HG03066 (cell line): ENCODE measurements around the gene EBF3.

Experiments
- ATAC-seq: cut with Tn5 transposase; IDR thresholded peaks from one replicate; pipeline ENCODE4 v1.9.1; 2021; ENCODE audit warnings: low read depth; ENCODE audit not compliant: unreplicated experiment

The EBF3 gene

DNA sequence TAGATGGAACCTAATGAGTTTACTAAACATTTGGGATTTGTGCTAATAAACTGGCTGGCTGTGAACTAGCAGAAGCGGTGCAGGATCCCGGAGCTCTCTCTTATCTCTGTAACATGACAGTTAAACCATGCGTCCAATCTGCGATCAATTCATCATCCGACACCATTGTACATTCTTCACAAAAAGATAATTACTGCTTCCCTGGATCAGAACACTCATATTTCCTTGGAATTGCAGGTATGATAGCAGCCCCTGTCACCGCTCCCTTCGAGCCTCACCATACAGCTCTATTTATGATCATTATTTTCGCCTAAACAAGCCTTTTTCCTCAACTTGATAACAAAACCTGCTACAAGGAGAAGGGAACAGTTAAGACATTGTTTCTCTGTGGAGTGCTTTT lies 18.5 kb downstream of the EBF3 start:
- no peak for ATAC-seq

DNA sequence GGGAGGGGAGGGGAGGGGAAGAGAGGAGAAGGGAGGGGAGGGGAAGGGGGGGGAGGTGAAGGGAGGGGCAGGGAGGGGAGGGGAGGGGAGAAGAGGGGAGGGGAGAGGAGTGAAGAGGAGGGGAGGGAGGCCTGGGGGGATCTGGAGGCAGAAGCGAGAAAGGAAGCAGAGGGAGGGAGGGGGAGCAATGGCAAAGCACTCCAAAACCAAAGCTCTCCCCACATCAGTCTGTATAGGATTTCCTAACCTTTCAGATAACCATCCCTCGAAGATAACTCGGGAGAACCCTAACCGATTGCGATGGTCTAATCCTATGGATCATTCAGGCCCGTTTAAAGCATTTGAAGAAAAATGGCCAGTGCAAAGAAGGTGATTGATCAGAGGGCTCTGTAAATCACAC lies 19.0 kb downstream of the EBF3 start:
- ATAC-seq, result no peak

DNA sequence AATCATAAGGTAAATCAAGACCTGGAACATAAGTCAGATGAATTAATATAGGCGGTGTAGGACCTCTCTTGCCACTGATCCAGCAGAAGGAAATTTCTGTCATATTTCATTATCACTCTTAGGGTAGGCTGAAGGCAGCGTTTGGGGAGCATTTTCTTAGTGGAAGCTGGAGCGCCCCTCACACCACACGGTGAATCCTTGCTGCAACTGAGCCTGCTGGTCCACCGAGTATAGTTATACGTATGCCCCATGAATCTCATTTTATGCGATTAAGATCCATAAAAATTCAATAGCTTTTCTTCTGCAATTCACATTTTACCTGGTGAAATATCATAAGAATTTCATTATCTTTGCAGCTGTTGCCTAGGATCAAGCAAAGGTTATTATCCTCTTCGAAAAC lies 19.6 kb downstream of the EBF3 start:
- ATAC-seq, result no peak

DNA sequence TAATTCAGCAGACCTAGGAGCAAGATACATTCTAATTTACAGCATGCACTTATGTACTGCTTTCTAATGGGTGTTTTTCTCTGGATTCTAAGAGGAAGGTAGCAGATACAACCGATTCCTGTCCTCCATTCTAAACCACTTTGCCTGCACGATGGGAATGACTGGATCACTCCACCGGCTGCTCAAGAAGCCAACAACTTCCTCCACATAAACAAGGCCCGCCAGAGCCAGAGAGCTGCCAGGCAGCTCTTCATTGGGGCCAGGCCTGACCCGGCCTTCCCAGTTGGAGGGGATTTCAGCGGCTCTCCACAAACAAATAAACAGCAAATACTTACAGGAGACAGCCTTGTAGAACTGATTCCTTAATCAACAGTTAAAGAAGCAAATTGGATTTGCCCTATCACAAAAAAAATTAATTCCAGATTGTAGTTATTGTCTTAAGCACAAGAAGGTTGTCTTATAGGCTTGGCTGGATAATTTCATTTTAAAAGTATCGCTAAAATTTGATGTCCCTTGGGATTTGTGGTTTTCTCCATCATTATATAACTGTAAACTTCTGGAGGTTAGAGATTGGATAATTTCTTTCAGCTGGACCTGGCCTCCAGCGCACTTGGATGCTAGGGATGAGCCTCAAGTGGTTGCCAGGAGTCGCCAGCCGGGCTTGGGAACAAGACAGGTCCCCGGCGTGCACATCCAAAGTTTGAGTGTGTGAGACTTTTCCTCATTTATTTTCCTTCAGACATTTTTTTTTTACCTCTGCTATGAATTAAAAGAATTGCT lies 20.9 kb downstream of the EBF3 start:
- no peak for ATAC-seq

DNA sequence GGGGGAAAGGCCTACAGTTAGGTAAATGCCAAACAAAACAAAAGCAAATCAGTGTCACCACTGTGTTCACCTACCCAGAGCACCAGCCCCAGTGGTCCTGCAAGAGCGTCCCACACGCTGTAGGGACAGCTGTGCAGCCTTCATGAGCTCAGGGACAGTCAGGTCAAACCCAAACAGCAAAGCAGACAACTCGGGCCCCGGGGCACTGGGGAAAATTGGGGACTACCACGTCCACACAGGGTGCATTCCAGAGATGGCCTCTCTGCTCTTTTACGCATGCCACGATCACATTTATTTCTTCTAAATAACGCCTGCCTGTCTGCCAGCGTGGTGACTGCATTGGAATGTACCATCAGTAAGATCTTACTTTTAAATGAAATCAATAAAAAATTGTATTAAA lies 21.7 kb downstream of the EBF3 start:
- ATAC-seq, result no peak

DNA sequence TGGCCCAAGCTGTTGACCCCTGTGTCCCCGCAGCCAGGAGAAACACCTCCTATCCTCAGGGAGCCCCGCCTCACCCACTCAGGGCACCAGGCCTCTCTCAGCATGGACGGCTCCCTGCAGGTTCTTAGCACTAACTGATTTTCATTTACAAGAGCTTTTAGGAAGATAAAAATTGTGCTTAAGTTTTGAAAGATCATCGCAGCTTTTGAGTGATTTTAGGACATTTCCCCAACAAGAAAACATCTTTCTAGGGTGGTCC lies 22.1 kb downstream of the EBF3 start:
- no peak for ATAC-seq

DNA sequence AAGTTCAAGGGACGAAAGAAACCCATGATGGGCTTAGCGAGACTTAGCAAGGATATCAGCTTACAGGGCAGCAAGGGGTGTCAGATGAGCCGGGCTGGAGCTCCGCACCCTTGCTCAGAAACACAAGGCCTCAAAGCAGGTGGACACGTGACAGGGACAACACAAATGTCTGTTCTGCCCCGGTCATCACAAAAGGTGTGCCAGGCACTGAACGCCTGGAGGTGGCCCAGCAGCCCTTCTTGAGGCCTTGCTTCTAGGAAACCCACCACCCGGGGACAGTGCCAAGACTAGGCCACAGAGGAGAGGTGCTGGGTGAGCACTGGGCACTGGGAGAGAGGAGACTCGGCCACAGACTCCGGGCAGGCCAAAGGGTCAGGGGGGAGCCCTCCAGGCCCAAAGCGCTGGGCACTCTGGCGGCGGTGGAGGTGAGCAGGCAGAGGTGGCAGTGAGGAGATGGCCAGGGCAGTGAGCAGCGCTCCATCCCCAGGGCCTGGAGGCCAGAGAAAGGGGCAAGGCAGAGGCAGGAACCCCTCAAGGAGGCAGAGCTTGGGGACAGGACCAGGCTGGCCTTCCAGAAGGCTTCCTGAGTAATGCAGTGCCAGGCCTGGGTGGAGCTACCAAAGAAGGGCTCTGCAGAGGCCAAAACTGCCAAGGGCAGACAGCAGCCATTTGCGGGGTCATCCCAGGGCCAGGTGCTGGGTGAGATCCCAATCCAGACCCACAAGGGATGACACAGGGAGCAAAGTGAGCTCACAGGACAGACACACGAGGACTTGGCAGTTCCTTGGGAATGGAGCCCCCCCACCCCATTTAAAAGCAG lies 22.7 kb downstream of the EBF3 start:
- no peak for ATAC-seq

DNA sequence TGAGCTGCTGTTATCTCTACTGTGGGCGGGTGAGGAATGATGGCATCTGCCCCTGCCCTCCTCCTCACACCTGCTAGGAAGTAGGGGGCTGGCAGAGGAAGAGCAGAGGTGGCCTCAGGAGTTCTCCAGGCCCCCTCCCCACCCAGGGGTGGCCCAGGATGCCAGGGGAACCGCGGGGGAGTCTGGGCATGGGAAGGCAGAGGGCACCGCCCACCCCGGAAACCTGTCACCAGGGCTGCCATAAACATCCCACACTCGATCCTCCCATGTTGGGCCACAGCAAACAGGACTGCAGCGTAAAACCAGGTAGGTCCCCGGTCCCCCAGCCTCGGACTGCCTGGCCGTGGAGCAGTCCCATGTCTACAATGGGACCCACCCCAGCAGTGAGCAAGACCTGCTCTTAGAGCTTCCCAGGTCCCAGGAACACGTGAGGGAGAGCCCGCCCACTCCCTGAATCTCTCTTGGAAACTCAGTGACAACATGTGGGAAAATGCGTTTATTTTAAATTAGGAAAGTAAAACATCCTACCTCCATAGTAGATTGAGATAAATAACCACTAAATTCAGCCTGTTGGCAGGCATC lies 23.4 kb downstream of the EBF3 start:
- ATAC-seq, result no peak

DNA sequence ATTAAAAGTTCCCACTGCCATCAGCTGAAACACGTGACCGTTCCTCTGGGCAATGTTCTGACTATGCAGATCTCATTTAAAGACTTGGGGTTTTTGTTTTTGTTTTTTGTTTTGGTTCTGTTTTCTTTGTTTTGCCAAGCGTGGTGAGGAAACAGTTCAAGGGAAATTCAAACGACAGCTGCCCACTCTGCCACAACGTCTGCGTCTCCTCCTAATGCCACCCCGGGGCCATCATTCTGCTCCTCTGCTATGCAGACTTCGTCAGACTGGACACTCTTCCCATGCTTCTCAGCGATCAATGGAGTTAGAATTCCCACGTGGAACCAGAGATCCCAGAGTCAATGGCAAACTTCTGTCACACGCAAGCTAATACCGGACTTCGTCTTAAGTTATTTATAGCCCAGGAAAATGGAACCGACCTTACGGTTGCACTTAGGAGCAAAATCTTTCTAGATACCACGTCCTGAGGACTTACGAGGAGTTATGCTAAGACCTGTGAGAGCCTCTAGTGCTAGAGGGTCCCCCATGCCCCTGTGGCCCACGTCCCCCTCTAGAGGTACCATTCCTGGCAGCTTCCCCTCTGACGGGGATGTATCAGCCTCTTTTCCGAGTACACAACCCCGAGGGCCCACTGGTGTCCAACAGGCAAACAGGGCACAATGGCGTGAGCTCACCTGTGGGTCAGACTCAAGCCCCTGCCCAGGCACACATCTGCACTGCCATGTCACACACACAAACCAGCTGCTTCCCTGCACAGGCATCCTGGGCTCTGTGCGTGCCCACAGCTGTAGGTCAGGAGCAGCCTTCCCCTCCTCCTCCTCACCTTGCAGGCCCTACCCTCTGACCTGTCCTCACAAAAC lies 24.4 kb downstream of the EBF3 start:
- no peak for ATAC-seq

DNA sequence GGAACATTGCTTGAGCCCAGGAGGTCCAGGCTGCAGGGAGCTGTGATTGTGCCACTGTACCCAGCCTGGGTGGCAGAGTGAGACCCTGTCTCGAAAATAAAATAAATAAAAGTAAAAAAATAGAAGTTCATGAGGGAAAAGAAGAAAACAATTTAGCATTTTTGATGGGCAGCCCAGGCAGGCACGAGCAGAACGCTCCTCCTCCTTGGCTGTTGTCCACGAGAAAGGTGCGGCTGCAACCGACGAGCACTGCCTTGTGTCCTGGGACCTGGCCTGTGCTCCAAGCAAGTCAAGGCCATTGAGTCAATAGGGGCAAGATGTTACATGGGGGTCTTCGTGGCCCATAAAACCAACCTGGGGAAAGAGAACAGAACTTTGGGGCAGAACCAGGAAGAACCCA lies 25.6 kb downstream of the EBF3 start:
- ATAC-seq, result no peak

DNA sequence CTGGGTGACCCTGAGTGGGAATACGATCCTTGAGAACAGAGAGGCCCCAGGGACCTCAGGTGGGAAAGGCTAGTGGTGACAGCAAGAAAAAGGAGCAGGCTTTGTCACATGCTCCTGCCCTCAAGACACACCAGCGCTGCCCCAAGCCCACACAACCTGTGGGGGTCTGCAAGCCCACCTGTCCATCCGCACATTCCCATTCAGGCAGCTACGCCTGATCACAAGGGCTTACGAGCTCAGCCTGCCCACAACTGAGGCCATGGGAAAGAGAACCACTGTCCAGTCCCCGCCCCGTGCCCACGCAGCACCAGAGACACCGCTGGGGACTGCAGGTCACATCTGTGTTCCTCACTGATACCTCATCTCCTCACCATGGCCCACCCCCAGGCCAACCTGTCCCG lies 26.7 kb downstream of the EBF3 start:
- ATAC-seq, result no peak

DNA sequence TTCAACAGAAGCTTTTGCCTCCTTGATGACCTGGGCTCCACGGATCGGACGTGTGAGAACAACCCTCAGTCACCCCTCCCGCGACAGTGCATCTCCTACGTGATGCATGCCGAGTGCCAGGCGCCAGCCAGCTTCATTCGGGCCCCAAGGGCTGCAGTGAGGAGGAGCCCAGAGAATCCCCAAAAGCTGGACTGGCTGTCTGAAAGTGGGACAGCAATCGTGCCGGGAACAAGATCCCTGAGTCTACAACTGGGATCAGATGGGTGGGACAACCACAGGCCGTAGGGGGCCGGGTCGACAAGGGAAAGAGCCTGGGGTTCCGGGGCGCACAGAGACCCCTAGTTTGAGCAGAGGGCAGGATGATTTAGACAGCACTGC lies 27.2 kb downstream of the EBF3 start:
- no peak for ATAC-seq

DNA sequence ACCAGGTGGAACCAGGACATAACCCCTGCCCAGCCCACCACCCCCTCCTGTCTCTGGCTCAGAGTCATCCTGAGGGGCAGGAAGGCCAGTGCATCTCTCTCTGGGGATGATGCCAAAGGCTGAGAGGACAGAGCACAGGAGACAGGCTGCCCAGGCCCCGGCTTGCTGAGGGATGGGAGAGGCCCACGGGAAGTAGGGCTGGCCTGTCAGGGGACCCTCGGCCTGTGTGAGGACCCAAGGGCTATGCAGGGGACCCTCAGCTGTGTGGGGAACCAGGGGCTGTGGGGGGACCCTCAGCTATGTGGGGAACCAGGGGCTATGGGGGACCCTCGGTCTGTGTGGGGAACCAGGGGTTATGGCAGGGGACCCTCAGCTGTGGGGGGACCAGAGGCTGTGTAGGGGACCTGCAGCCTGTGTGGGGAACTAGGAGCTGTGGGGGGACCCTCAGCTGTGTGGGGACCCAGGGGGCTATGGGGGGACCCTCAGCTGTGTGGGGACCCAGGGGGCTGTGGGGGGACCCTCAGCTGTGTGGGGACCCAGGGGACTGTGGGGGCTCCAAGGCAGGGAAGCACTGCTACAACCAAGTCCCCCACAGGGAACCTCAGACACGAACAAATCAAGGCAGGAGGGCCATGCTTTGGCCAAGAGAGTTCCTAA lies 27.7 kb downstream of the EBF3 start:
- ATAC-seq, result no peak

DNA sequence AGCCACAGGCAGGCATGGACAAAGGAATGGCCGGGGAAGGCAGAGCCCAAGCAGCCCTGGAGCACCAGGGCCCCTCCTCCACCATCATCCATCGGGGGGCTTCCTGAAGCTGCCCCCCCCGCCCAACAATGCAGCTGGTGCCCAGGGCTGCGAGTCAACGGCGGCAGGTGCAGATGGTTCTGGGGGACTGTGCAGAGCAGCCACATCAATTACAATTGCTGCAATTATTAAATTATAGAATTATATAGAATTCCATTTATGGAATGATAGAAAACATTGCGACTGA lies 28.3 kb downstream of the EBF3 start:
- no peak for ATAC-seq

DNA sequence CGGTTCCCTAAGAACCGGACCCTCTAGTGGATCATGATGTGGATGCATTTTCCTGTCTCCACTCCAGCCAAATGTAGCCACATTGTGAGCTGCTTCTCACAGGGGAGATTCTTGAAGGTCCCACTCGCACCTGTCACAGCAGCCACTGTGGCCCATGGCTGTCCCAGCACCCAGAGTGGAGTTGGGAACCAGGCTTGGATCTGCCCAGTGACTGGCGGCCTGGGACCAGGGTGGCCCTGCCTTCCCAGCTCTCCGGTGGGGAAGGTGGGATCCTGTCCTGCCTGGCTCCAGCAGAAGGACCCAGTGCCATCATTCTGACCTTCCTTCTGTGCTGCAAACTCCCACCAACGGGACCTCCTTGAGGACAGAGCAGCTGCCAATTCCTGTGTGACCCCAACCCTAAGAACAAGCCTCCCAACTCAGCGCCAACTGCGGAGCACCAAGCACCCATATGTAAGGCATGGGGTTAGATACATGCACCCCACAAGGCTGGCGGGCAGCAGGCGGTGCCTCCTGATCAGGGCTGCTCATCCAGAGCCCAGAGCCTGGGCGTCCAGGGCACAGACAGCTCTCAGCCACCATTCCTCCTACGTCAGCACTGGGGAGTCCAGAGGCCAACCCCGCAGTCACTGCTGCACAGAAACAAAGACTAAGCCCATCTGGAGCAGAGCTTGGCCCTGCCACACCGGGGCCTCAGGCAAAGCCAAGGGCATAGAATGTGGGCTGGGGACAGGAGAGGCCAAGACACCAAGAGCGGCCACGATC lies 28.8 kb downstream of the EBF3 start:
- ATAC-seq, result no peak

DNA sequence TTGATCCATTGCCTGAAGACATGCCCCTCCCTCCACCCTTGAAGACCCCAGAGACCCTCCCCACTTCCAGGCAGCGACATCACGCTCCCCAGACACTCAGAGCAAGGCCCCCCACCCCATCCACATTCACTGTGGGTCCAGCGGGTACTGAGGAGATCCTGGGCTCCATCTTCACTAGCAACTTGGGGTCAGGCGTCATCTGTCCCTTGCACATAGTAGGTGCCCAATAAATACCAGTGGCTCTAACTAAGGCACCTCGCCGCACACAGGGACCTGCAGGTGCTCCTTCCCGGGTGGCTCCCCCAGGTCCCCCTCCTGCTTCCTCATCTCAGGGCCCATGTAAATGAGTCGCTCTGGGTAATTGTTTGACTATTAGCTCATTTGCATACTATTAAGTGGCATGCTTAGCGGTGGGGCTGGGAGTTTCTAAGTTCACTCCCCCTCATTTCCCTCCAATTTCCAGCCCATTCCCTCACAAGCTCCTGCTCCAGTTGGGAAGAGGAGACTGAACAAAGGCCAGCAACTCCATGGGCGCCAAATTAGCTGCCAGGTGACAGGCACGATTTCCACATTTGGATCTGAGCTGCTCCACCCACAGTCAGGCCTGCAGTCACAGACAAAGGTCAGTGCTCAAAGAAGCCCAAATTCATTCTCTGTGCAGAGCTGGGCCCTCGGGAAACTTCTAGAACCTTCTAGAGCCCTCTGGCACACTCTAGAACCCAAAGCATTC lies 29.7 kb downstream of the EBF3 start:
- ATAC-seq, result no peak

DNA sequence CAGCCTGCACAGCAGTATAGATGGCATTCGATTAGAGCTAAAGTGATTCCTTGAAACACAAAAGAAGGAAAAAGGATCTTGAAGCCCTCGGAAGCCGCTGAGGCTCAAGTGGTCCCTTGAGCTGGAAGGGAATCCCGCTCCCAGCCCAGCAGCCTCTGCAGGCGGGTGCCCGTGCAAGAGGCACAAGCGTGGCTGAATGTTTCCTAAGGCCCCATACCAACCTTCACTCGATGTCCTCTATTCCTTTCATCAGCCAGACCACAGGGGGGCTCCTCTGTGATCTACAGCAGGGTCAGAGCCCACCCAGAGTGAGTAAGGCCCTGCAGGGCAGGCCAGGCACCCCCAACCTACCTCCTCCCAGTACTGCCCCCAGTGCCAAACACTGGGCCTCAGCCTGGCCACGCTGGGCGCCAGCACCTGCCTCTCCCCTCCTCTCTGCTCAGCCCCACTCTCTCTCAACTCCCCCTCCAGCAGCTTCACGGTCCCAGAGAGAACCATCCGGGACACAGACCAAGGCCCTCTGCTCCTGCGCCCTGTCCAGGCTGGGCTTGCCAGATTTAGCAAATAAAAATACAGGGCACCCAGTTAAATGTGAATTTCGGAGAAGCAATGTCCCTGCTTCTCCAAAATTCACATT lies 30.5 kb downstream of the EBF3 start:
- ATAC-seq, result no peak

DNA sequence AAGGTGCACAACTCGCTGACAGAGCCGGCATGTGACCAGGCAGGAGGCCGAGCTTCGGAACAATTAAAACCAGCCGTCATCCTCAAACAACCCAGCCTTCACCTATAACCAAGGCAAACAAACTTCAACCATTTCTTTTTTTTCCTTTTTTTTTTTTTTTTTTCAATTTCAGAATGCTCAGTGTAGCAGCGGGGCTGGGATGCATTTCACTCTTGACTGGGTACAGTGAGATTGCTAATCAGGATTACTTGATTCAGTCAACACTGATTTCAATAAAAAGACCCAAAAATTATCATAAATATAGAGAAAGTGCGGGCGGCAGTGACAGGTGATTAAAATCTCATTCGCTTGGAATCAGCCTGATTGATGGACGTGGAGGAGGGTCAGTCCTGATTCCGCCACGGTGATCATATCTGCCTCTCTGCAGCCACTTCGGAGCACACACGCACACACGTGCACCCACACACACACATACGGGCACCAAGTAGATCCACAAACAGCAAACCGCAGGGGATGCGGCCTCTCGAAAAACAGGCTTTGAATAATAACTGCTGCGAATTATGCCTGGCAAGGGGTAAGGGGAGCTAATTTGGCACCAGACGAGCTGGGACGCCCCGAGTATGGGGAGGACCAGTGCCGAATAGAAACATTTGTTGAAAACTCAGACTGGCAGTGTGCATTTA lies 31.2 kb downstream of the EBF3 start:
- ATAC-seq, result no peak
